SH-SY5Y (cell line): ENCODE measurements around the gene ADARB2.

Experiments used
- GATA2 ChIP-seq: IDR thresholded peaks from 2 replicates; pipeline ENCODE4 v1.6.1; 2011; ENCODE audit warnings: mild to moderate bottlenecking, low read depth, low read length
- GATA3 ChIP-seq: IDR thresholded peaks from 2 replicates; pipeline ENCODE4 v1.6.1; 2011; ENCODE audit warnings: low read depth, mild to moderate bottlenecking, low read length, moderate library complexity

ADARB2 gene

GRCh38 chr10:1361411-1362105 lies 375.8 kb downstream of the ADARB2 start:
- TF ChIP-seq GATA3 (peak; percentile 60; the same call in 1 of the 2 replicates), GATA2 (peak; percentile 46)

DNA sequence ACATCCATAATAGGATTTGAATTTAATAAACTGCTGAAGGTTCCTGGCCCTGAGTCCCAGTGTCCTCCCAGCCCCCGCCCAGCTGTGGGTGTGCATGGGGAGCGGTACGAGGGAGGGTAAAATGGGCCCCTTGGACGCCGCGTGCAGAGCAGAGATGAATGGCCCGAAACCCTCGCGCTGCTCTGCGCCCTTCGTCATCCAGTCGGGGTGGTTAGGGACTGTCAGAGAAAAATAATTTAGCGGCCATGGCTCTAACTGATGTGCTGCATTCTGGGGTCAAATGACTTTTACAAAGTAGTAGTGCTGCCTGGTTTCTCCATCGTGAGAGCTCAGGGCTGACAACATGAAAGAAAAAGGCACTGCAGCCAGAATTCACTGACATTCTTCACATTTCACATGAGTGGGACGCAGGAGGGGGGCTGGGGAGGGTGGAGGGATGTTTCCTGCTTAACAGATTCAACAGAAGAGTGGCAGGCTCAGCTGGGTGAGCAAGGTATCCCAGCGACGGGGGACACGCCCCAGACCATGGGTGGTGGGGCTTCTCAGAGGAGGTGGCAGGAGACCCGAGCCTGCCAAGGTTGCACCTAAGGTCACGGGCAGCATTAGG lies 376.7 kb downstream of the ADARB2 start:
- TF ChIP-seq GATA3 (no peak), GATA2 (no peak)

GRCh38 chr10:1360011-1360557 lies 377.2 kb downstream of the ADARB2 start:
- TF ChIP-seq GATA3 (no peak), GATA2 (no peak)

DNA sequence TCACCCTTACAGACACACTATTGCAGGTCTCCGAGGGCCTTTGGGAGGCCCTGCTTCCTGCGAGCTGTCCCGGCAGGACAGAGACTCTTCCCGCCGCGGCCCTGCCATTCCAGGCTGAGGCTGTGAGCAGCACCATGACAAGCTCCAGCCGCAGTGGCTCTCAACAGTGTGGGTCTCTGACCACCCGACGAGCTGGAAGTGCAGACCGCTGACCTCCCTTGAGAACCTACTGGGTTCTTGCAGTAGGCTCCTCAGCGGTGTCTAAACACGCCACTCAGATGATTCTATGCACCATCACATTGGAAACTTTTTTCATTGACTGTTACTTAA lies 377.7 kb downstream of the ADARB2 start:
- TF ChIP-seq GATA3 (no peak), GATA2 (no peak)

DNA sequence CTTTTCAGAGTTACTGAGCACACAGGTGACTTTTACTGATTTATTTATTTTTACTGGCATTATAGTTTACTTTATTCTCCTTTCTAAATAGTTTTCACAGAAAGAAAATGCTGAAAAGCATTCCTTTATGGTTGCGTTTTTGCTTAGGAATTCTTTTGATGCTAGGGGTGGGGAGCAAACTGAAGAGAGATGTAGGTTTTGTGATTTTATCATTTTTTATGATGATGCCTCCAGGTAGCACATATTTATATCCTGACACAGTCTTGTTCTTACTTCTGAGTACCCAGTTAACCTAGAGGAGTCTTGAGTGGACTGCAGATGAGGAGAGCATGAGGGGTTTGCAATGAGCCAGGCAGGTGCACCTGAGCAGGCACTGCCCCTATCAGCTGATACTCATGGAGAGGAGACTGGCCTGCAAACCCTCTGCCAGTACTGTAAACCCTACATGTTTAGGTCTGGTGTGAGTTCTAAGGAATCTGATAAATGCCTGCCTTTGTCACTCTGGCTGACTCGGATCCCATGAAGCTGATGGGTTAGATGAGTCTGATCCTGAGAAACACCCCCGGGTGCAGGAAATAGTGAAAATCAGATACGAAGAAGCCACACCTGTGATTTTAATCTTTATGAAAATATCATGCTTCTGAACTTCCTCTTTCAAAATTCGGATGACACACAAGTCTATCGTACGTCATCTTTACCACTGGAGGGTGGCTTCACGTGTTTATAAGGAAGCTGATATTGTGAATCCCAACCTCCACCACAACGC lies 378.3 kb downstream of the ADARB2 start:
- TF ChIP-seq GATA2 = no peak
- TF ChIP-seq GATA3 = no peak

DNA sequence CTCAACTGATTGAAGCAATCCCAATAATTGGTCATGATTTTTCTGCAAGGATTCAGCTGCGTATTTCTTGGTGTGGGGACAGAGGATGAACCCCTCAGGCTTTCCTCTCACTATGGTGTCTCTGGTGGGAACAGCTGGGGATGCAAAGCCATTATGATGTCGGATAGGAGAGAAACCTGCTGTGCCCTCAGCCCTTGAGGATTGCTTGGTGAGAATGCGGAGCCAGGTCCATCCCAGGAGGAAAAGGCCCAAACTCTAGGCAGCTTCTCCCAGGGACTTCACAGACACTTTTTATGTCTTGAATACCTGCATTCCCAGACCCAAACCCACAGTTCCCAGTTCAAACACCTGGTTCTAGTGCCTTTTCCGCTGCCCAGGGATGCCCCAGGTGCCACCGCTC lies 379.2 kb downstream of the ADARB2 start:
- no peak for TF ChIP-seq GATA3
- TF ChIP-seq GATA2 = no peak

GRCh38 chr10:1356349-1356748 lies 381.0 kb downstream of the ADARB2 start:
- no peak for TF ChIP-seq GATA2
- no peak for TF ChIP-seq GATA3

DNA sequence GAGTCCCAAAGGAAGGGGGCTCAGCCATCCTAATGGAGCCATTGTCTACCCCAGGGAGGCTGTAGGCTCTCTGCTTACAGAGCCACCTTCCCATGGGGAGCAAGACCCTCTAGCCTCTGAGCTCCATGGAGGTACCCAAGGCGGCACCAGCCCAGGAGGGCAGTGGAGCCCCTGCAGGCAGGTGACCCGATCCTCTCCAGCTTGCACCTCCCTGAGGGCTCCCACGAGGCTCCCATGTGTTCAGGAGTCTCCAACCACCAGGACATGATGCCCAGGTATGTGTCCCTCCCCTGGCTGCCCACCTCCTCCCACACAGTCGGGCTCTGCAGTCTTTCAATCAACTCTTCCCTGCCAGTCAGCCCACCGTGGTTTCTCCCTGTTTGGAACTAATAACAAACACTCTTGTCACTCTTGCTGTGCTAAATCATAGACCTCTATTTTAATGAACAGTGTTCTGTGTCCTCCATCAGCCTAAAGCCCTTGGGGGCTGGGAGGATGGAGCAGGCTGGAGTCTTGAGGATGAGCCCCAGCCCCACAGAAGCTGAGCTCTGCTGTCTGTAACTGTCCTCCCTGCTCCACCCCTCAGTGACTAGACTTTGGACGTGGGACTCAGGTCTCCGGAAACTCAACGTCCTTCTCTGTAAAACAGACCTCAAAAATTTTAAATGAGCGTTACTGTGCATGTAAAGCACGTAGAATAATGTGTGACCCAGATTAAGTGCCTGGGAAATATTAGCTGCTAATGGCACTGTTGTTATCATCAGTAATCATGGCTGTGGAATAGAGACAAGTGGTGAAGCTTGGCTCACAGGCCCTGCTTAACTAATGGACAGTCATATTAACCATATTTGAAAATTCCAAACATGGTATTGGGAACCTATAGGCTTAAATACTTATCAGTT lies 382.3 kb downstream of the ADARB2 start:
- TF ChIP-seq GATA2 (no peak), GATA3 (no peak)

DNA sequence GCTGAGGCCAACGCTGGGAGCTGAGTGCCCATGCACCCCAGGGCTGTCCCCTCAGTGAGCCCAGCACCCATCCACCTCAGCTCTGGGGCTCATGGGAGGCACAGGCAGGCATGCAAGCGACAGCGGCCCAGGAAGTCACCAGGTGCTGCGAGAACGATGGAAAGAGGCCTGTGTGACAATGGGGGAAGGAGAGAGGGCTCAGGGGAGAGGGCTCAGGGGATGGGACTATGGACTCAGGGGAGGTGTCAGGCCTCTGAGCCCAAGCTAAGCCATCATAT lies 388.6 kb downstream of the ADARB2 start:
- no peak for TF ChIP-seq GATA3
- TF ChIP-seq GATA2 = no peak

DNA sequence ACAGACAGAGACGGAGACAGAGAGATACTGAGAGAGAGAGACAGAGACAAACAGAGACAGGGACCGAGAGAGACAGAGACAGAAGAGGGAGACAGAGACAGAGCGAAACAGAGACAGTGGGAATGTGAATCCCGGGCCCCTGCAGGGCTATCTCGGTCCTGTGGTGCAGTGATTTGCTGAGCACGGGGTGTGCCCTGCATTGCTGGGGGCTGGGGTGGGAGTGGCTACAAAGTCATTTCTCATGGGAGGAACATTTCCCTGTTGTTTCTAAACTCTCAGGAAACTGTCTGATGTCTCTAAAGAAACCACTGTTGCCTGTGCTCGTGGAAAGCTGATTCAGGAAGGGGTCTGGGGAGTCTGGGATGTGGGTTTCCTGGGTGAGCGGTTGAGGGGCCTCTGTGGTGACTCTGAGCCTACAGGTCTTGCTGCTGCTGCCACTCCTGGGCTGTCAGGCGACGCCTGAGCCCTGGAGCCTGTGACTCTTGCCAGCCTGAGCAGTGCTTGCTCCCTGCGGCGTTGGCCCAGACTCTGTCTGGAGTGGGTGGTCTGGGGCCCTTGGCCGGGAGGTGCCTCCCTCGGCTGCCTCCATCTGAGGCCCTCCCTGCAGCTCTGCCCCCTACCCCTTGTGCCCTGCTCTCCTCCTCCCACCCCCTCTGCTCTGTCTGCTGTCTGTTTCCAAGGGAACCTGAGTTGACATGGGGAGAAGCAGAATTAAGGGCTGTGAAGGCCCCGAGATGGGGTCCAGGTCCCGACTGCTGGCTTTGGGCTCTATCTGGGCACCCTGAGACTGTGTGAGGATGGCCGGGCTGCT lies 389.2 kb downstream of the ADARB2 start:
- no peak for TF ChIP-seq GATA3
- TF ChIP-seq GATA2 = no peak

DNA sequence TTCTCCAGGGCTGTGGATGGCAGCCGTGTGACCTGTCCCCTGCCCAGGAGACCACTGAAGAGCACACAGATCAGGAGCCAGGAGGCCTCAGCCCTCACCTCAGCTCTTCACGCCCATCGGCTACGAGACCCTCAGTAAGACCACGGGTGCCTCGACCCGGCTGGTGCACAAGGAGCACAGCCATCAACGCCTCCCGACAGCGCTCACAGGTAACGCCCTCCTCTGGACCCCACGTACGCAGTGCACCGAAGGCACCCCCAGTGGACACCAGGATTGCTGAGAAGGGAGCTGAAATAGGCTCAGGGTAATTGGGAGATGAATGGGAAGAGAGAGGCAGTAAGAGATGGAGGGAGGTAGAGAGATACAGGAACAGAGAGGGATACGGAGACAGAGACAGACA lies 389.8 kb downstream of the ADARB2 start:
- no peak for TF ChIP-seq GATA2
- TF ChIP-seq GATA3 = no peak

DNA sequence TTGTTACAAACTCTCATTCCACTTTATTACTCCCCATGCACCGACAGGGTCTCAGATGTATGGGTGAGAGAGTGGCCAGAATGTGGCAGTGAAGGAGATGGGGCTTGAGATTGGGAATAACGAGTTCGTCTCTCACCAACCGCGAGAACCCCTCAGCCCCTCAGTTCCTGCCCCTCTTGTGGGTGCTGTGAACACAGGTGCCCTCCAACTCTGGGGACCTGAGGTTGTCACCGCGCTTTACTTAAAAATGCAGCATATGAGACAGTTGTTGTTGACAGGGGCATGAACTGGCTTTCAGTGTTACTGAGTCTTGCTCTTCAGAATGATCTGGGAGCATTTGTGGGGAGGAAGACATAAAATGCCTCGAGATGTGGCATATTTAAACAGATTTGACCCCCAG lies 391.1 kb downstream of the ADARB2 start:
- TF ChIP-seq GATA2 = no peak
- no peak for TF ChIP-seq GATA3

DNA sequence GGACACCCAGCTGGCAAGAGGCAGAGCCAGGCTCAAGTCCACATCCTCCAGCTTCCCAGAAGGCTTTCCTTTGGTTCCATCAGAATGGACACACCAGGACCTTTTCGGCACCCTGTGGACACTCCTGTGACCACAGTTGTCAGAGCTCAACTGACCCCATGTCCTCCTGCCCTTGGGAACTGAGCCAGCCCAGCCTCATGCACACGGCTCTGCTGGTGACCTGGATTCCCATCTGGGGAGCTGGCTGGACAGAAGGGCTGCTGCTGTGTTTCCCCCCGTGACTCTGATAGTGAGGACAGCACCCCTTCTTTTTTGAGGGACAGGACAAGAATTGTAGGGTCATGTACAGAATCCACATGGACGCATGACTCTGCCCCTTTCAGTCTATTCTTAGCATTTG lies 392.0 kb downstream of the ADARB2 start:
- no peak for TF ChIP-seq GATA3
- TF ChIP-seq GATA2 = no peak

GRCh38 chr10:1344846-1345245 lies 392.5 kb downstream of the ADARB2 start:
- TF ChIP-seq GATA3 (no peak), GATA2 (no peak)
